SK-N-MC (cell line): ENCODE results near the gene TMEM117.

Source experiments
- DNase-seq: peaks from one replicate; pipeline ENCODE4 v3.0.0-alpha.2; 2011; ENCODE audit warnings: low read depth, low spot score
- H3K27ac ChIP-seq: fragments of 200-600 bp; sonication (generic); 2 replicates; pipeline ENCODE4 v1.5.1; 2016; ENCODE audit warnings: mixed run types
- H3K36me3 ChIP-seq: fragments of 200-600 bp; sonication (generic); 2 replicates; pipeline ENCODE4 v1.6.1; 2017; ENCODE audit warnings: antibody characterized with exemption, low read length, mixed read lengths; ENCODE audit not compliant: insufficient read depth
- H3K4me3 ChIP-seq: fragments of 200-600 bp; sonication (generic); 2 replicates; pipeline ENCODE4 v1.5.1; 2016
- H3K9ac ChIP-seq: fragments of 200-600 bp; sonication (generic); 2 replicates; pipeline ENCODE4 v1.8.0; 2017; ENCODE audit warnings: mixed run types, mixed read lengths; ENCODE audit not compliant: insufficient read length
- H3K9me3 ChIP-seq: fragments of 200-600 bp; sonication (generic); 2 replicates; pipeline ENCODE4 v1.6.1; 2017; ENCODE audit warnings: low read depth, mild to moderate bottlenecking, antibody characterized with exemption, low read length, moderate library complexity, mixed read lengths
- EZH2 ChIP-seq: fragments of 200-600 bp; sonication (generic); IDR thresholded peaks from one replicate; pipeline ENCODE4 v1.6.1; 2017; ENCODE audit warnings: antibody characterized with exemption
- FOXP2 ChIP-seq: optimal IDR thresholded peaks from 2 replicates; pipeline ENCODE3; 2011; ENCODE audit warnings: mild to moderate bottlenecking, moderate library complexity; ENCODE audit not compliant: insufficient read depth; ENCODE audit errors: extremely low read length, control extremely low read depth
- POLR2AphosphoS5 ChIP-seq: IDR thresholded peaks from 2 replicates; pipeline ENCODE4 v1.6.1; 2012; ENCODE audit warnings: mild to moderate bottlenecking, low read depth, low read length, borderline replicate concordance

Gene TMEM117

GRCh38 chr12:44334347-44334746, 498.5 kb downstream of the TMEM117 start:
- H3K9ac ChIP-seq: no peak overlapping the region
- no peaks in the 10 kb centered on the region for H3K9me3 ChIP-seq
- H3K4me3 ChIP-seq: no peak overlapping the region
- H3K36me3 ChIP-seq: no peaks in the 10 kb centered on the region
- H3K27ac ChIP-seq: no peak overlapping the region
- no peak for DNase-seq
- no peak for TF ChIP-seq EZH2

GRCh38 chr12:44335030-44335429, 499.1 kb downstream of the TMEM117 start:
- no peak for DNase-seq
- H3K9ac ChIP-seq: no peak overlapping the region

GRCh38 chr12:44336577-44336976, 500.7 kb downstream of the TMEM117 start:
- Histone ChIP-seq H3K9ac (no peak overlapping the region), H3K27ac (no peak overlapping the region), H3K36me3 (no peaks in the 10 kb centered on the region), H3K4me3 (no peak overlapping the region), H3K9me3 (no peaks in the 10 kb centered on the region)
- no peak for DNase-seq
- TF ChIP-seq EZH2 (no peak), FOXP2 (no peak), POLR2AphosphoS5 (no peak)

More at GRCh38 chr12:44335030-44335429, 499.1 kb downstream of the TMEM117 start:
- H3K27ac ChIP-seq: no peak overlapping the region
- no peak for TF ChIP-seq EZH2
- no peaks in the 10 kb centered on the region for H3K36me3 ChIP-seq
- no peak overlapping the region for H3K4me3 ChIP-seq
- no peaks in the 10 kb centered on the region for H3K9me3 ChIP-seq

GRCh38 chr12:44342371-44342770, 506.5 kb downstream of the TMEM117 start:
- Histone ChIP-seq H3K9ac (no peak overlapping the region), H3K4me3 (no peak overlapping the region), H3K9me3 (no peaks in the 10 kb centered on the region), H3K27ac (no peak overlapping the region), H3K36me3 (no peaks in the 10 kb centered on the region)
- no peak for TF ChIP-seq EZH2
- no peak for TF ChIP-seq FOXP2
- TF ChIP-seq POLR2AphosphoS5: no peak
- DNase-seq: no peak

GRCh38 chr12:44347145-44347544, 511.3 kb downstream of the TMEM117 start:
- Histone ChIP-seq H3K4me3 (no peak overlapping the region), H3K36me3 (no peaks in the 10 kb centered on the region), H3K9me3 (no peaks in the 10 kb centered on the region), H3K9ac (no peak overlapping the region), H3K27ac (no peak overlapping the region)
- no peak for DNase-seq
- no peak for TF ChIP-seq FOXP2
- no peak for TF ChIP-seq EZH2
- no peak for TF ChIP-seq POLR2AphosphoS5

- TF ChIP-seq POLR2AphosphoS5: no peak
- no peak for TF ChIP-seq EZH2
- no peaks in the 10 kb centered on the region for H3K9me3 ChIP-seq
- no peak overlapping the region for H3K27ac ChIP-seq
- no peaks in the 10 kb centered on the region for H3K36me3 ChIP-seq
- no peak overlapping the region for H3K9ac ChIP-seq
- DNase-seq: no peak
- no peak overlapping the region for H3K4me3 ChIP-seq
Measured at GRCh38 chr12:44357494-44357893, 521.6 kb downstream of the TMEM117 start.

- no peak for DNase-seq
- H3K36me3 ChIP-seq: no peaks in the 10 kb centered on the region
- no peaks in the 10 kb centered on the region for H3K9me3 ChIP-seq
- no peak overlapping the region for H3K27ac ChIP-seq
- no peak overlapping the region for H3K9ac ChIP-seq
- TF ChIP-seq FOXP2 (no peak), EZH2 (no peak), POLR2AphosphoS5 (no peak)
- H3K4me3 ChIP-seq: no peak overlapping the region
Measured at GRCh38 chr12:44358636-44359035, 522.8 kb downstream of the TMEM117 start.

GRCh38 chr12:44362947-44363346, 527.1 kb downstream of the TMEM117 start:
- no peak for TF ChIP-seq EZH2
- no peak for TF ChIP-seq POLR2AphosphoS5
- no peak for TF ChIP-seq FOXP2
- Histone ChIP-seq H3K4me3 (no peak overlapping the region), H3K9ac (no peak overlapping the region), H3K27ac (no peak overlapping the region), H3K36me3 (no peaks in the 10 kb centered on the region), H3K9me3 (no peaks in the 10 kb centered on the region)
- no peak for DNase-seq

GRCh38 chr12:44367136-44367535, 531.3 kb downstream of the TMEM117 start:
- H3K9me3 ChIP-seq: no peaks in the 10 kb centered on the region
- TF ChIP-seq POLR2AphosphoS5: no peak
- TF ChIP-seq FOXP2: no peak
- no peak for TF ChIP-seq EZH2
- H3K4me3 ChIP-seq: no peak overlapping the region

GRCh38 chr12:44367916-44368315, 532.0 kb downstream of the TMEM117 start:
- no peak for DNase-seq
- H3K4me3 ChIP-seq: no peak overlapping the region
- H3K9me3 ChIP-seq: no peaks in the 10 kb centered on the region
- no peak overlapping the region for H3K9ac ChIP-seq
- TF ChIP-seq EZH2 (no peak), FOXP2 (no peak), POLR2AphosphoS5 (no peak)
- no peak overlapping the region for H3K27ac ChIP-seq
- no peaks in the 10 kb centered on the region for H3K36me3 ChIP-seq

More at GRCh38 chr12:44367136-44367535, 531.3 kb downstream of the TMEM117 start:
- H3K9ac ChIP-seq: no peak overlapping the region
- H3K36me3 ChIP-seq: no peaks in the 10 kb centered on the region
- no peak overlapping the region for H3K27ac ChIP-seq
- no peak for DNase-seq
